Measurements from ENCODE around the gene SLC4A3. TPM values are rescaled to one million over a fixed set of nuclear protein-coding genes. Genes with fewer than 3 reads are reported as not detected.

SLC4A3 gene
- total and polyA plus RNA-seq, 3 experiments from 2014 or later: 0.13 TPM; not detected in 2

DNA sequence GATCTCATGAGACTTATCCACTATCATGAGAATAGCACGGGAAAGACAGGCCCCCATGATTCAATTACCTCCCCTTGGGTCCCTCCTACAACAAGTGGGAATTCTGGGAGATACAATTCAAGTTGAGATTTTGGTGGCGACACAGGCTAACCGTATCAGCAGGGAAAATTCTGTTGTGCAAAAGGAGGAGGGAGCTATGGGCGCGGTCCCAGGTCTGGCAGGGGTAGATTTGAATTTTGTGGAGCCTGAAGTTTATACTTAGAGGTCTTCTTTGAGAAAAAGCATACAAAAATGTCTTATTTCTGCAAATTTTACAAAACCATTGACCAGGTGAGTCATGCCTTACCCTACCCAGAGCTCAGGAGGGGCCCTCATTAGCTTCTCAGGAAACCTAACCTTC is 36.6 kb downstream of the SLC4A3 start:
- Mint-ChIP-seq H3K4me1 (no peaks in the 10 kb centered on the region), H3K27ac (no peak overlapping the region), H3K27me3 (peaks cover 22 to 54% of the 10 kb centered on the region in 2 donors), H3K9me3 (peaks cover 7 to 18% (median 11%) of the 10 kb centered on the region in 5 donors), H3K4me3 (no peak overlapping the region), H3K36me3 (no peaks in the 10 kb centered on the region)
- ChIA-PET POLR2A (no interaction called here), CTCF (no interaction called here)
- H3K4me3 ChIP-seq (ENCODE audit: low read length): no peak overlapping the region
- H3K27me3 ChIP-seq (ENCODE audit: insufficient read depth, low read length, poor library complexity, severe bottlenecking): peaks cover 3% of the 10 kb centered on the region
- H3K4me1 ChIP-seq (ENCODE audit: insufficient read depth, low read length): no peaks in the 10 kb centered on the region
- DNase-seq: no peak
- no peaks in the 10 kb centered on the region for H3K36me3 ChIP-seq (ENCODE audit: insufficient read depth, low read length)
- no peak overlapping the region for H3K27ac ChIP-seq (ENCODE audit: low read depth, low read length)
- H3K9me3 ChIP-seq (ENCODE audit: low read length): no peaks in the 10 kb centered on the region

DNA sequence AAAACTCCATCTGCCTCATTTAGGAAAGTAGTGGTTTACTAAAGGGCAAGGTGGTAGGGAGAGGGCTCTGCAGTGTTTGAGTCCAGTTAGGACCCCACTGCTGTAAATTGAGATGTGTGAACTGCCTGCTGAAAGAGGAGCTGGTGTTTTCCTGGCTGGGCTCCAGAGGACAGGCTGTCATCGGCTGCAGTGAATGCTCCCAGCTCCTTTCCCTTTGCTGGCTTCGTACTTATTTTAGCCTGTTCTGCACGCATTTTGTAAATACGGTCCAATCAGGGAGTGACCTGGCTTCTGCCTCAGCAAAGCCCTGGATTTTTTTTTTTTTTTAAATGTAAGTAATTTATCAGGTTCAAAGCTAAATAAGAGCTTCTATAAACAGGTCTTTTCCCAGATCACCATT is 37.5 kb downstream of the SLC4A3 start:
- no peaks in the 10 kb centered on the region for H3K4me1 Mint-ChIP-seq
- POLR2A ChIA-PET: no interaction called here
- no peaks in the 10 kb centered on the region for H3K4me1 ChIP-seq (ENCODE audit: insufficient read depth, low read length)
- peaks cover 17 to 45% of the 10 kb centered on the region in 2 donors for H3K27me3 Mint-ChIP-seq
- no peak for DNase-seq
- no peak overlapping the region for H3K27ac ChIP-seq (ENCODE audit: low read depth, low read length)
- CTCF ChIA-PET: no interaction called here
- no peak overlapping the region for H3K4me3 Mint-ChIP-seq
- no peaks in the 10 kb centered on the region for H3K36me3 ChIP-seq (ENCODE audit: insufficient read depth, low read length)
- no peaks in the 10 kb centered on the region for H3K27me3 ChIP-seq (ENCODE audit: insufficient read depth, low read length, poor library complexity, severe bottlenecking)
- H3K4me3 ChIP-seq (ENCODE audit: low read length): no peak overlapping the region
- H3K9me3 Mint-ChIP-seq: peaks cover 7 to 18% (median 11%) of the 10 kb centered on the region in 5 donors
- H3K36me3 Mint-ChIP-seq: no peaks in the 10 kb centered on the region
- no peak overlapping the region for H3K27ac Mint-ChIP-seq
- H3K9me3 ChIP-seq (ENCODE audit: low read length): no peaks in the 10 kb centered on the region

DNA sequence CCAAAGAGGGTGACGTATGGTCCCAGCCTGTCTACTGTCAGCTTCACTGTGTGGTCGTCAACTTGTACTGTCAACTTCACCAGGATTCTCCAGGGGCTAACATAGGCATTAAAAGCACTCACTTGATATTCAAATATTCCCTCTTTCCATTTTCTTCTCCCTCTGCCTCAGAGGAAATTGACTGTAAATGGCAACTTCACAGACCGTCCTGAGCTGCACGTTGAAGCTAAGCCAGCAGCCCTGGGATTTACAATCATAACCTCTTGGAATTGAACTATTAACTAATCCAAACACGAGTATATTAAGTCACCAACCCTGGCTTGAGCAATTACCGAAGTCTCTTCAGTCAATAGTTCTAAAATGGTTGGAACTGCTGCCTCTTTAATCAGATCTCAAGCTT is 38.5 kb downstream of the SLC4A3 start:
- Mint-ChIP-seq H3K4me1 (no peaks in the 10 kb centered on the region), H3K27ac (no peak overlapping the region), H3K4me3 (no peak overlapping the region), H3K36me3 (no peaks in the 10 kb centered on the region), H3K27me3 (peaks cover 14 to 43% of the 10 kb centered on the region in 2 donors), H3K9me3 (peaks cover 3 to 11% (median 8%) of the 10 kb centered on the region in 5 donors)
- Histone ChIP-seq H3K4me3 (ENCODE audit: low read length) (no peak overlapping the region), H3K4me1 (ENCODE audit: insufficient read depth, low read length) (no peaks in the 10 kb centered on the region), H3K27ac (ENCODE audit: low read depth, low read length) (no peak overlapping the region), H3K36me3 (ENCODE audit: insufficient read depth, low read length) (no peaks in the 10 kb centered on the region), H3K9me3 (ENCODE audit: low read length) (no peaks in the 10 kb centered on the region), H3K27me3 (ENCODE audit: insufficient read depth, low read length, poor library complexity, severe bottlenecking) (no peaks in the 10 kb centered on the region)
- ChIA-PET POLR2A (no interaction called here), CTCF (no interaction called here)
- DNase-seq: no peak

DNA sequence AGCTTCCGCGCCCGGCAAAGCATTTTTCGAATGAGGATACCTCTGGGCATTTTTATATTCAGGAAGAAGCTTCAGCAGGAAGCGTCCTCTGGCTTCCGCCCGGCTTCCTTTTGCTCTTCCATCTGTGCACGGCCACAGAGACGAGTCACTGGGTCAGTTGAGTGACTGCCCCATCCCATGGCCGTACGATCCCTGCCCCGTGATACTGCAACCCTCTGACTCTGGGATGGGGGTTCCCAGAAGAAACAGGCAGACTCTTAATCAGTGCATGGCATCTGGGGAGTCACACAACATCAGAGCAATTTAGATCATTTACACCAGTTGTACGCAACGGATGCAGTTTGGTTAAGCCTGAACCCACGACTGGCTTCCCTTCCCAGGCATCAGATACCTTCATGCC is 40.9 kb downstream of the SLC4A3 start:
- H3K4me1 Mint-ChIP-seq: no peaks in the 10 kb centered on the region

DNA sequence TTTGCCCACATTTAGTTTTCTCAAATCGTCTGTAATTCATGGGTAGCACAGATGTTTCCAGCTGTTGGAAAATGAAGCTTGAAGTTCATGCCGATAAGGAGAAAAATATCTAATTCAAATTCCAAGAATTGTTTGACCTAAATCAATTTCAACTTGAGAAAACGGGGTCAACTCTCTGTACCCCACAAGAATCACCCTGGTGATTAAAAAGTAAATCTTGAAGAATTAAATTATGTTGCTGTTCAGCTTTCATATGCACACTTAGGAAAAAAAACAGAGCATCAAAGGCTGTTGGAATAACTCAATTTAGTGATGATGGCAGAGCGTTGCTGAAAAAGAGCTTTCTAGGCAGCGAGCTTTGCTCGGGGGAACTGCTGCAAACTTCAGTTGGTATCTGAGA is 43.0 kb downstream of the SLC4A3 start:
- Mint-ChIP-seq H3K36me3 (no peaks in the 10 kb centered on the region), H3K27me3 (peaks cover 6 to 46% of the 10 kb centered on the region in 2 donors), H3K27ac (no peak overlapping the region), H3K4me3 (no peak overlapping the region), H3K9me3 (peaks cover 0 to 2% (median 0%) of the 10 kb centered on the region in 5 donors), H3K4me1 (no peaks in the 10 kb centered on the region)
- ChIA-PET POLR2A (no interaction called here), CTCF (no interaction called here)
- Histone ChIP-seq H3K9me3 (ENCODE audit: low read length) (no peaks in the 10 kb centered on the region), H3K4me3 (ENCODE audit: low read length) (no peak overlapping the region), H3K27me3 (ENCODE audit: insufficient read depth, low read length, poor library complexity, severe bottlenecking) (no peaks in the 10 kb centered on the region), H3K36me3 (ENCODE audit: insufficient read depth, low read length) (no peaks in the 10 kb centered on the region), H3K4me1 (ENCODE audit: insufficient read depth, low read length) (no peaks in the 10 kb centered on the region), H3K27ac (ENCODE audit: low read depth, low read length) (no peak overlapping the region)
- DNase-seq: no peak

More for the DNA sequence above, 40.9 kb downstream of the SLC4A3 start:
- no peak overlapping the region for H3K4me3 ChIP-seq (ENCODE audit: low read length)
- no peaks in the 10 kb centered on the region for H3K4me1 ChIP-seq (ENCODE audit: insufficient read depth, low read length)
- no peak overlapping the region for H3K27ac ChIP-seq (ENCODE audit: low read depth, low read length)
- no peaks in the 10 kb centered on the region for H3K36me3 ChIP-seq (ENCODE audit: insufficient read depth, low read length)
- no peaks in the 10 kb centered on the region for H3K27me3 ChIP-seq (ENCODE audit: insufficient read depth, low read length, poor library complexity, severe bottlenecking)
- Mint-ChIP-seq H3K36me3 (no peaks in the 10 kb centered on the region), H3K4me3 (no peak overlapping the region), H3K9me3 (no peaks in the 10 kb centered on the region), H3K27ac (no peak overlapping the region), H3K27me3 (peaks cover 7 to 50% of the 10 kb centered on the region in 2 donors)
- ChIA-PET CTCF (no interaction called here), POLR2A (no interaction called here)
- no peak for DNase-seq
- no peaks in the 10 kb centered on the region for H3K9me3 ChIP-seq (ENCODE audit: low read length)

DNA sequence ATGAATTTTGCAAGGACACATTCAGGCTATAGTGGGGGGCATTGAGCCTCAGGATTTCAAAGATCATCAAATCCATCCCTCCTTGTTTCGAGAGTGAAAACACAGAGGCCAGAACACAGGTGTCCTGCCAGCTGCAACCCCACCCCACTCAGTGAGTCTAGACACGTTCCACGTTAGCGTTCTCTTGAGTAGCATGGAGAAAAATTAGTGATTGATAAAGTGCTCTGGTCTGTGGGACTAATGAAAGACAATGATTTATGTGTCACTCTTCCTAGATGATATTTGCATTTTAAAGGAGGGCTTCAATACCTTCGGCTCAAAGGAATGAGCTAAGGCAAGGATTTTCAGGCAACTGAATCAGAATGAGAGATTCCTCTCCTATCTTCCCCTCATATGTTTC is 43.8 kb downstream of the SLC4A3 start:
- Histone ChIP-seq H3K9me3 (ENCODE audit: low read length) (no peaks in the 10 kb centered on the region), H3K4me3 (ENCODE audit: low read length) (no peak overlapping the region), H3K27me3 (ENCODE audit: insufficient read depth, low read length, poor library complexity, severe bottlenecking) (no peaks in the 10 kb centered on the region), H3K36me3 (ENCODE audit: insufficient read depth, low read length) (no peaks in the 10 kb centered on the region), H3K27ac (ENCODE audit: low read depth, low read length) (no peak overlapping the region), H3K4me1 (ENCODE audit: insufficient read depth, low read length) (no peaks in the 10 kb centered on the region)
- ChIA-PET CTCF (no interaction called here), POLR2A (no interaction called here)
- H3K4me3 Mint-ChIP-seq: no peak overlapping the region
- peaks cover 0 to 2% (median 0%) of the 10 kb centered on the region in 5 donors for H3K9me3 Mint-ChIP-seq
- H3K27me3 Mint-ChIP-seq: peaks cover 13 to 47% of the 10 kb centered on the region in 2 donors
- no peaks in the 10 kb centered on the region for H3K4me1 Mint-ChIP-seq
- no peaks in the 10 kb centered on the region for H3K36me3 Mint-ChIP-seq
- no peak overlapping the region for H3K27ac Mint-ChIP-seq
- DNase-seq: no peak

DNA sequence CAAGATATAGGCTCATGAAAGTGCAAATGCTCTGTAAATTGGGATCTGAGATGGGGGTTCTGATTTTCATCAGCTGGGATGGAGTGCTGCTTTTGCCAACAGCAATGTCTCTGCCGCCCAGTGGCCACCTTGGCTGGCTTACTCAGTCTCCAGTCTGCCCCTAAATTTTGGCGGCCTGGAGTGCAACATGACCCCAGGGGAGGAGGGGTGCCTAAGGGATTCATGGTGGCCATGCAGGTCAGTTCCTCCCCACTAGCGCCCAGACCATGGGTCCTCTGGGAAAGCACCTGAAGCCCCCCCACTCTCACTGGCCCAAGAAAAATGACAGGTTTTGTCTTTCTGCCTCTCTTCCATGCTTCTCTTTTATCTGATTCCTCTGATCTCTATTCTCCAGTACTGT is 45.0 kb downstream of the SLC4A3 start:
- H3K36me3 ChIP-seq (ENCODE audit: insufficient read depth, low read length): no peaks in the 10 kb centered on the region
- no peak for DNase-seq
- Mint-ChIP-seq H3K4me1 (no peaks in the 10 kb centered on the region), H3K4me3 (no peak overlapping the region), H3K9me3 (peaks cover 0 to 2% (median 0%) of the 10 kb centered on the region in 5 donors), H3K36me3 (no peaks in the 10 kb centered on the region), H3K27ac (no peak overlapping the region), H3K27me3 (peaks cover 17 to 45% of the 10 kb centered on the region in 2 donors)
- H3K27ac ChIP-seq (ENCODE audit: low read depth, low read length): no peak overlapping the region
- no peaks in the 10 kb centered on the region for H3K4me1 ChIP-seq (ENCODE audit: insufficient read depth, low read length)
- H3K27me3 ChIP-seq (ENCODE audit: insufficient read depth, low read length, poor library complexity, severe bottlenecking): no peaks in the 10 kb centered on the region
- ChIA-PET CTCF (no interaction called here), POLR2A (no interaction called here)
- H3K9me3 ChIP-seq (ENCODE audit: low read length): no peaks in the 10 kb centered on the region
- no peak overlapping the region for H3K4me3 ChIP-seq (ENCODE audit: low read length)

DNA sequence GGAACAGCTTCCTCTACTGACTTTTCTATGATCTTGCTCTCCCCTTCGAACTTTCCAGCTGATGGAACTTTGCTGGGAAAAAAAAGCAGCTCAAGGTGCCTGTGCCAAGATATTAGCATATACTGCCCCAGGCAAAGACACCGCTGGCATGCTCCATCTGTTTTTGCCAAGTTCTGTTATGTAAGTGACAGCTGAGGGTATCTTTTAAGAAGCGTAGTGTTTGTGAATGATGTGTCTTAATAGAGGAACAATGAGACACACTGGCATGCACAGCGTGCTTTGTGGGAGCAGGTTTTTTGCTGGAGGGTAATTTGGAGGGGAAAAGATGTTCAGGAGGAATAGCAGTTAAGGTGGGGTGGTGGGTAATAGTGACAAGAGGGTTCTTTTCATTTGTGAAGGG is 47.8 kb downstream of the SLC4A3 start:
- Histone ChIP-seq H3K4me1 (ENCODE audit: insufficient read depth, low read length) (no peaks in the 10 kb centered on the region), H3K9me3 (ENCODE audit: low read length) (no peaks in the 10 kb centered on the region), H3K27ac (ENCODE audit: low read depth, low read length) (no peak overlapping the region), H3K4me3 (ENCODE audit: low read length) (no peak overlapping the region), H3K36me3 (ENCODE audit: insufficient read depth, low read length) (no peaks in the 10 kb centered on the region), H3K27me3 (ENCODE audit: insufficient read depth, low read length, poor library complexity, severe bottlenecking) (peaks cover 3% of the 10 kb centered on the region)
- H3K27me3 Mint-ChIP-seq: peaks cover 22 to 62% of the 10 kb centered on the region in 2 donors
- DNase-seq: no peak
- H3K36me3 Mint-ChIP-seq: no peaks in the 10 kb centered on the region
- ChIA-PET POLR2A (no interaction called here), CTCF (interaction anchor here (1.8 kb wide), 1 partner anchor 17 kb away, joined by 4 read pairs; no protein-coding TSS in a partner anchor)
- no peak overlapping the region for H3K27ac Mint-ChIP-seq
- no peaks in the 10 kb centered on the region for H3K4me1 Mint-ChIP-seq
- no peak overlapping the region for H3K4me3 Mint-ChIP-seq
- H3K9me3 Mint-ChIP-seq: peaks cover 0 to 5% (median 0%) of the 10 kb centered on the region in 5 donors

DNA sequence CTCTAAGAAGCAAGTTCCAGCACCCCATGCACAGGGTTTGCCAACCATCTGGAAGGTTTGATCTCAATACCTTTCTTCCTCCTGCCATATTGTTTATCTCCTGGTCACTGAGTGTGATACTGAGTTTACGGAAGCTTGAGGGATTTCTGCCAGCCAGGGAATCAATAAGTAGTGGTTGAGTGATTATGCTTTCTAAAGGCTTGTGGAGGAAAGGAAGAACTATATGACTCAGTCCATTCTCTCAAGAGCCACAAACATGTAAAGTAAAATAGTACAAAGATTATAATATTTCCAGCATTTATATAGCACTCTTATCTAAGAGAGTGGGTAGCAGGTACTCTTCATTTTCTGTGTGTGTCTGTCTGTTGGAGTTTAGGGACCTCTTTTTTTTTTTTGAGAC is 49.2 kb downstream of the SLC4A3 start:
- ChIA-PET CTCF (interaction anchor here (1.8 kb wide), 1 partner anchor 15 kb away, joined by 4 read pairs; no protein-coding TSS in a partner anchor), POLR2A (no interaction called here)
- Histone ChIP-seq H3K36me3 (ENCODE audit: insufficient read depth, low read length) (no peaks in the 10 kb centered on the region), H3K4me3 (ENCODE audit: low read length) (no peak overlapping the region), H3K27ac (ENCODE audit: low read depth, low read length) (no peak overlapping the region), H3K9me3 (ENCODE audit: low read length) (no peaks in the 10 kb centered on the region), H3K4me1 (ENCODE audit: insufficient read depth, low read length) (no peaks in the 10 kb centered on the region), H3K27me3 (ENCODE audit: insufficient read depth, low read length, poor library complexity, severe bottlenecking) (peaks cover 3% of the 10 kb centered on the region)
- H3K27ac Mint-ChIP-seq: no peak overlapping the region
- H3K27me3 Mint-ChIP-seq: peaks cover 27 to 62% of the 10 kb centered on the region in 2 donors
- peaks cover 0 to 5% (median 0%) of the 10 kb centered on the region in 5 donors for H3K9me3 Mint-ChIP-seq
- DNase-seq: no peak
- no peak overlapping the region for H3K4me3 Mint-ChIP-seq
- no peaks in the 10 kb centered on the region for H3K4me1 Mint-ChIP-seq
- no peaks in the 10 kb centered on the region for H3K36me3 Mint-ChIP-seq
